Putamen (tissue), 1 donor: ENCODE measurements around the gene NAMPT.
"Not testable (repeated sequence)": the region's sequence is repeated elsewhere in the genome, so short reads cannot be mapped to it uniquely, and the experiment has no call there.

Source experiments
- DNase-seq: peaks from one replicate; pipeline ENCODE4 v3.0.0-alpha.2; 2016; ENCODE audit warnings: low spot score

NAMPT gene

GRCh38 chr7:106284714-106285050 is at the start of gene NAMPT:
Gene NAMPT, minus strand, starts transcription at chr7:106284983. Its CDS starts 99 bp downstream, at chr7:106284884.
- no peak for DNase-seq

- DNase-seq = no peak
These were observed 47.4 kb upstream of the NAMPT start for GRCh38 chr7:106332201-106332600.

GRCh38 chr7:106331441-106332175 is 46.8 kb upstream of the NAMPT start:
- DNase-seq = no peak

DNA sequence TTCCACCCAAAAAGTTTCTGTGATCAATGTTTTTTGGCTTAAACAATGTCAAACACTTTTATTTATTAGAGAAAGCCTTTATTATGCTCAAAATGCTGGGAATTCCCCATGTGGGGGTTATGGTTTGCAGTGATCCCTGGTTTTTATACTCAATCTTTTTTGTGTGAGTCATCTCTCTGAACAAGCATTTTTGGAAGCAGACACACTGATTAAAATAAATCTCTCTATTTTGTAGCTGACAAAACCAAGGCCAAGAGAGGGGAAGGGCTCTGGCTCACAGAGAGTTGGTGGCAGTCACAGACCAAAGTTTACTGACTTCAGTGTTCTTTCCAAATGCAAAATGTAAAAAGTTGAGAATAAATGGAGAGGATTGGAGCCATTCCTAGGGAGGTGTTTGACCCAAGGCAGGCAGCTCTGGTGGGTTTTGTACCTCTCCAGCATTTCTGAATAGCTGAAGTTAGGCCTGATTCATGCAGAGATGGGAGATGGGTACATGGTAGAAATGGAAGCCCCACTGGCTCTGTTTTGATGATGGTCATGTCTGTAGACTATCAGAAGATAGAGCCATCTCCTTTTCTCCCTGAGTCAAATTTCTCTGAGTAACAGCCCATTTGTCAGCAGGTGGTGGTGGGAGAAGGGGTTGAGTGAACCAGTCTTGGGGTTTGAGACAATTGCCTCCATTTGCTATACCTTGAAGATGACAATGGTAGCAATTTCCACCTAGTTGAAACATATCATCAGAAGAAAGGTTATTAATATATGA is 45.4 kb upstream of the NAMPT start:
- no peak for DNase-seq

DNA sequence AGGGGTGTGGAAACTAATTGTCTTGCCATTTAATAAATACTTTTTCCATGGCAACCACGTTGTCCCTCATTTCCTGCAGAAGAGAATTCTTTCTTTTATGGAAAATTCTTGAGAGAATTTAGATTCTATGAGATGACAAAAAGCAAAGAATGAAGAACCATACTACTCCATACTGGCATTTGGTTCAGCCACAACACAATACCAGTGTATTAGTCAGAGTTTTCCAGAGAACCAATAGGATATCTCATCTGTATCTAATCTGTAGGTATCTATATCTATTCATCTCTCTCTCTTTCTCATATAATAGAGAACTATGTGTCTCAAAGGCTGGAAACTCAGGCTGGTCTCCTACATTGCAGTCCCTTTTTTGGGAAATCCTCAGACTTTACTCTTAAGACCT is 44.6 kb upstream of the NAMPT start:
- no peak for DNase-seq

- DNase-seq = no peak
These were observed 43.0 kb upstream of the NAMPT start for GRCh38 chr7:106327538-106328481.

DNA sequence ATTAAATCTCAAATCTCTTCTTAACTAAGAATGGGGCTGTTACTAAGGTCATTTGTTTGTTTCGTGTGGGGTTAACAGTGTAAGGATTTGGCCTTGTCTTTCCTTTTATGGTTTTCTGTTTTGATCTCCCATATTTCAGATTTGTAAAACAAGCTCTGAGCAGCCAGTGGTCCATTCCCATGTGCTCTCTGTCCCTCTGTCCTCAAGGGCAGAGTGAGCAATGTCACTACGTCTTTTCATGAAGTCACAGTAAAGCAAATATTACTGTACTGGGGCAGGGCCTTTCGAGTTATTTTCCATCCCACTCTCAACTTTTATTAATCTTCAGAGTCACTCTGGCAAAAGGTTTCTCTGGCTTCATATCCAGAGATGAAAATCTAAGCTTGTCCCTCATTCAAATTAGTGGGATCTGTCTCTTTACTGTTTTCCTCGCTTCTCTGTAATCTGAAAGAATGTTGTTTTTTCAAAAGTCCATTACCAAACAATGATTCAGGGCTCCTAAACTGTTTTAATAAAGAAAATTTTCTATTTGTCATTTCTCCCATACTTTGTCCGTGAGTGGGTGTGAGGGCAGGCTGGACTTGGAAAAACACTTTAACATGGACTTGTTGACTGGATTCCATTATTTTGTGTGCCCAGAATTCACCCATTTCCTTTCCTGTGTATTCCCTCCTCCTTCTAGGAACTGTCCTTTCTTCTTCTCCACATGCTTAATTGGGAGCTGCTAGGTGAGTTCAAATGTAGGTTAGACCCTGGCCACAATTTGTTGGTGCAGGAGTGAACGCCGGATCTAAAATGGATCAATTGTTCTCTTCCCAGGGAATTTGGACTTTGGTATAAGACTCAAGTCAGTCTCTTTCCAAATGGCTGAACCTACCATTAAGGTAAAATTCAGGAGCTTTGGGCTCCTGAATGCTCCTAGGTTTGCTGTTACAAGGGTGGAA is 42.1 kb upstream of the NAMPT start:
- DNase-seq = no peak

- DNase-seq = not testable (repeated sequence)
These were observed 39.7 kb upstream of the NAMPT start for GRCh38 chr7:106324509-106324908.

GRCh38 chr7:106320254-106320770 is 35.5 kb upstream of the NAMPT start:
- not testable (repeated sequence) for DNase-seq

GRCh38 chr7:106318482-106318881 is 33.7 kb upstream of the NAMPT start:
- no peak for DNase-seq

- DNase-seq = no peak
These were observed 33.2 kb upstream of the NAMPT start for GRCh38 chr7:106317971-106318370.

DNA sequence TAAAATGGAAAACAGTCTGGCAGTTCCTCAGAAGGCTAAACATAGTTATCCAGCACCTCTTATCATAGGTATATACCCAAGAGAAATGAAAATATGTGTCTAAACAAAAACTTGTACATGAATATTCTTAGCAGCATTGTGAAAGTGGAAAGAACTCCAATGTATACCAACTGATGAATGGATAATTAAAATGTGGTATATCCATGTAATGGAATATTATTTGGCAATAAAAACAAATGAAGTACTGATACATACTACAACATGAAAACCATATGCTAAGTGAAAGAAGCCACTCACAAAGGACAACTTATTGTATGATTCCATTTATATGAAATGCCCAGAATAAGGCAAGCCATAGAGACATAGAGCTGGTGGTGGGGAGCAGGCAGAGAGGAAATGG is 32.2 kb upstream of the NAMPT start:
- no peak for DNase-seq

DNA sequence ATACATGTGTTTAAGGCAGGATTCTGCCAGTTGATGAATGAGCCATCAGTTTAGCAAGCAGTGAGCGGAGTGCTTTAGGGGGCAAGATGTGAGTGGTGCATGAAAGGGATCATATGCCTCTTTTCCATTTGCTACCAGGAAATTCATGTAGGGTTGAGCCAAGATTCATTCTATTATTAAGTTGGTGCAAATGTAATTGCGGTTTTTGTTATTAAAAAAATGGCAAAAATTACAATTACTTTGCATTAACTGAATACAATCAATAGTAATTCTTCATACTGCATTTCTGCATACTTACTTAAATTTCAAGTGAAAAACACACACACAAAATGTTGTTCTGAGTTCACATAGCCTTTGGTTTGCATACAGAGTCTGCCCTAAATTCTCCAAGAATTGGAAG is 30.1 kb upstream of the NAMPT start:
- no peak for DNase-seq

- DNase-seq = peak; percentile 19
These were observed 29.2 kb upstream of the NAMPT start for GRCh38 chr7:106313966-106314365.

DNA sequence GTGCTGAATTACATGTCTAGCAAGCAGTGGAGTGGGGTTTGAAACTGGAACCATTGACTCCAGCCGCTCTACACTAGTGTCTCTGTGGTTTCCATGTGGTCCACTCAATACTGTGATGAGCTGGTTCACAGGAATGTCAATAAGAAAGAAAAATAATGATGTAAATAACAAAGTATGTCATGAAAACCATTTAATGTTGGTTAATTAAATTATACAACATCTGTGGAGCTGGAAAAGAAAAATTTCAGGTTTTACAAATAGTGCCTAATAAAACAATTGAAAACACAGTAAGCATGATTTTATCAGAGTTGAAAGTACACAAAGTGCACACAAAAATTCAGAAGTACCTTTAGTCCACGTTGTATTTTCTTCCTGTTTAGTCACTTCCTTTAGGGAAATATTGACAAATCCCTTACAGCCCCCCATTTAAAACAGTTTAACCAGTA is 28.7 kb upstream of the NAMPT start:
- DNase-seq = no peak

DNA sequence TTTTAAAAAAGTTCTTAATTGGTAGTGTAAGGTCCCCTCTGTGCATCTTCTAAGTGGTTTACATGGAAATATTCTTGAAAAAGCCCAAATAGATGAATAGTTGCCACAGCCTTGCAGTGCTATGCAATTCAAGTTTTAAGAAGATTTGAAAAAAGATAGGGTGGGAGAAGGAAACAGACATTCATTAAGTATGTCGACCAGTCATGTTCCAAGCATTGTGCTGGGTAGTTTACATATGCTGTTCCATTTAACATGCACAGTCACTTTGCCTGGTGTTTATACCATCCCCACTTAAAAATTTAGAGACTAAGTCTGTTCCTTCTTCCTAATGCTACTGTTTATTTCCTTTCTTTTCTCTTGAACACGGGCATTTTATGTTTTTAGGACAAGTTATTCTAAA is 28.1 kb upstream of the NAMPT start:
- DNase-seq = no peak

- no peak for DNase-seq
These were observed 27.5 kb upstream of the NAMPT start for GRCh38 chr7:106312099-106312871.

- no peak for DNase-seq
These were observed 24.6 kb upstream of the NAMPT start for GRCh38 chr7:106309362-106309761.

DNA sequence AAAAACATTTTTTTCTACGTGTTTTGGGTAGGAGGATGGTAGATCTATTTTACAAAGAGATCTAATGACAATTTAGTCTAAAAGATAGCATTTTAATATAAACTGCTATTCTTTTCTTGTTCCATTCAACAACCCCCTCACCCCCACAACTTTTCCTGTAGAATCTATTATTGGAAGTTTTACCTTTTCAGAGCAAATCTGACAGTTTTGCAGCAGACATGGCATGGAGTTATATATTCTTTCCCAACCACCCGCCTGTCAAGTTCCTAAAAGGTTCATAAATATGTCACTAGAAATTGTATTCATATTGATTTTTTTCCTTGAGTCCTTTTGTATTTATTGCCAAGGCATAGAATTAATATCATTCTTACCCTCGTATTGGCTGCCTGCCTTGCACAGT is 21.5 kb upstream of the NAMPT start:
- peak; percentile 52 for DNase-seq

GRCh38 chr7:106305732-106306131 is 20.9 kb upstream of the NAMPT start:
- no peak for DNase-seq
